WTC11 (cell line): ENCODE results near the gene TIMM17B.

Experiments
- RELA ChIP-seq: sonication (generic); formaldehyde crosslinking; IDR thresholded peaks from 2 replicates; pipeline ENCODE4 v1.8.1; 2022; ENCODE audit warnings: missing genetic modification reagents, mild to moderate bottlenecking, borderline replicate concordance
- USF2 ChIP-seq: sonication (generic); formaldehyde crosslinking; IDR thresholded peaks from 2 replicates; pipeline ENCODE4 v1.8.1; 2023; ENCODE audit warnings: mild to moderate bottlenecking, missing genetic modification reagents, moderate library complexity
- ZNF423 ChIP-seq: fragments of 250-450 bp; sonication (Bioruptor Pico); IDR thresholded peaks from 2 replicates; pipeline ENCODE4 v2.1.2; 2022; ENCODE audit warnings: mild to moderate bottlenecking, moderate library complexity
- TF ChIP-seq, protein P1 (sequence below): fragments of 200-600 bp; IDR thresholded peaks from 2 replicates; pipeline ENCODE4 v1.8.0; 2022; ENCODE audit warnings: antibody characterized with exemption
- TF ChIP-seq, protein P2 (sequence below): sonication (generic); formaldehyde crosslinking; conservative IDR thresholded peaks from 2 replicates; pipeline ENCODE4 v1.8.1; 2023; ENCODE audit warnings: mild to moderate bottlenecking, low read depth, missing genetic modification reagents, moderate library complexity

GRCh38 chrX:48883729-48884128, 13.8 kb downstream of the TIMM17B start:
- no peak for TF ChIP-seq USF2 (CRISPR knock-in tag)
- no peak for TF ChIP-seq RELA
- TF ChIP-seq, protein P1, sequence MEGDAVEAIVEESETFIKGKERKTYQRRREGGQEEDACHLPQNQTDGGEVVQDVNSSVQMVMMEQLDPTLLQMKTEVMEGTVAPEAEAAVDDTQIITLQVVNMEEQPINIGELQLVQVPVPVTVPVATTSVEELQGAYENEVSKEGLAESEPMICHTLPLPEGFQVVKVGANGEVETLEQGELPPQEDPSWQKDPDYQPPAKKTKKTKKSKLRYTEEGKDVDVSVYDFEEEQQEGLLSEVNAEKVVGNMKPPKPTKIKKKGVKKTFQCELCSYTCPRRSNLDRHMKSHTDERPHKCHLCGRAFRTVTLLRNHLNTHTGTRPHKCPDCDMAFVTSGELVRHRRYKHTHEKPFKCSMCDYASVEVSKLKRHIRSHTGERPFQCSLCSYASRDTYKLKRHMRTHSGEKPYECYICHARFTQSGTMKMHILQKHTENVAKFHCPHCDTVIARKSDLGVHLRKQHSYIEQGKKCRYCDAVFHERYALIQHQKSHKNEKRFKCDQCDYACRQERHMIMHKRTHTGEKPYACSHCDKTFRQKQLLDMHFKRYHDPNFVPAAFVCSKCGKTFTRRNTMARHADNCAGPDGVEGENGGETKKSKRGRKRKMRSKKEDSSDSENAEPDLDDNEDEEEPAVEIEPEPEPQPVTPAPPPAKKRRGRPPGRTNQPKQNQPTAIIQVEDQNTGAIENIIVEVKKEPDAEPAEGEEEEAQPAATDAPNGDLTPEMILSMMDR: no peak
- TF ChIP-seq ZNF423 (CRISPR knock-in tag): no peak
- TF ChIP-seq, protein P2, sequence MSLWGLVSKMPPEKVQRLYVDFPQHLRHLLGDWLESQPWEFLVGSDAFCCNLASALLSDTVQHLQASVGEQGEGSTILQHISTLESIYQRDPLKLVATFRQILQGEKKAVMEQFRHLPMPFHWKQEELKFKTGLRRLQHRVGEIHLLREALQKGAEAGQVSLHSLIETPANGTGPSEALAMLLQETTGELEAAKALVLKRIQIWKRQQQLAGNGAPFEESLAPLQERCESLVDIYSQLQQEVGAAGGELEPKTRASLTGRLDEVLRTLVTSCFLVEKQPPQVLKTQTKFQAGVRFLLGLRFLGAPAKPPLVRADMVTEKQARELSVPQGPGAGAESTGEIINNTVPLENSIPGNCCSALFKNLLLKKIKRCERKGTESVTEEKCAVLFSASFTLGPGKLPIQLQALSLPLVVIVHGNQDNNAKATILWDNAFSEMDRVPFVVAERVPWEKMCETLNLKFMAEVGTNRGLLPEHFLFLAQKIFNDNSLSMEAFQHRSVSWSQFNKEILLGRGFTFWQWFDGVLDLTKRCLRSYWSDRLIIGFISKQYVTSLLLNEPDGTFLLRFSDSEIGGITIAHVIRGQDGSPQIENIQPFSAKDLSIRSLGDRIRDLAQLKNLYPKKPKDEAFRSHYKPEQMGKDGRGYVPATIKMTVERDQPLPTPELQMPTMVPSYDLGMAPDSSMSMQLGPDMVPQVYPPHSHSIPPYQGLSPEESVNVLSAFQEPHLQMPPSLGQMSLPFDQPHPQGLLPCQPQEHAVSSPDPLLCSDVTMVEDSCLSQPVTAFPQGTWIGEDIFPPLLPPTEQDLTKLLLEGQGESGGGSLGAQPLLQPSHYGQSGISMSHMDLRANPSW (CRISPR knock-in tag): no peak
